GM23248 (cell line): Measurements from ENCODE around the gene NGDN. TPM values are rescaled to one million over a fixed set of nuclear protein-coding genes. Genes with fewer than 3 reads are reported as not detected.

ENCODE experiments used
- DNase-seq: peaks from one replicate; pipeline ENCODE4 v3.0.0-alpha.2; 2015
- H2AFZ ChIP-seq: fragments of 200-600 bp; sonication (generic); 2 replicates; pipeline ENCODE4 v1.6.1; 2016; ENCODE audit warnings: antibody characterized with exemption
- H3F3A ChIP-seq: fragments of 200-600 bp; sonication (generic); 2 replicates; pipeline ENCODE4 v1.6.1; 2016; ENCODE audit warnings: mild to moderate bottlenecking, antibody characterized with exemption, mixed run types; ENCODE audit not compliant: insufficient read depth
- H3K27ac ChIP-seq: fragments of 200-600 bp; sonication (generic); 2 replicates; pipeline ENCODE4 v1.5.1; 2016; ENCODE audit warnings: mild to moderate bottlenecking
- H3K27me3 ChIP-seq: fragments of 200-600 bp; sonication (generic); replicated peaks from 2 replicates; pipeline ENCODE4 v1.6.1; 2016; ENCODE audit warnings: mild to moderate bottlenecking; ENCODE audit not compliant: insufficient read depth
- H3K36me3 ChIP-seq: fragments of 200-600 bp; sonication (generic); 2 replicates; pipeline ENCODE4 v1.6.1; 2016; ENCODE audit warnings: low read depth, mild to moderate bottlenecking
- H3K4me1 ChIP-seq: fragments of 200-600 bp; sonication (generic); 2 replicates; pipeline ENCODE4 v1.6.1; 2016; ENCODE audit warnings: mild to moderate bottlenecking; ENCODE audit not compliant: insufficient read depth
- H3K4me2 ChIP-seq: fragments of 200-600 bp; sonication (generic); one replicate; pipeline ENCODE4 v1.6.1; 2016; ENCODE audit warnings: mild to moderate bottlenecking; ENCODE audit not compliant: unreplicated experiment
- H3K4me3 ChIP-seq: fragments of 200-600 bp; sonication (generic); 2 replicates; pipeline ENCODE4 v1.5.1; 2016; ENCODE audit warnings: mild to moderate bottlenecking
- H3K79me2 ChIP-seq: fragments of 200-600 bp; sonication (generic); 2 replicates; pipeline ENCODE4 v1.6.1; 2016; ENCODE audit warnings: mild to moderate bottlenecking; ENCODE audit not compliant: insufficient read depth
- H3K9ac ChIP-seq: fragments of 200-600 bp; sonication (generic); 2 replicates; pipeline ENCODE4 v1.6.1; 2016; ENCODE audit warnings: mild to moderate bottlenecking
- H3K9me2 ChIP-seq: fragments of 200-600 bp; sonication (generic); 2 replicates; pipeline ENCODE4 v1.6.1; 2016; ENCODE audit warnings: mixed run types, mild to moderate bottlenecking, moderate library complexity; ENCODE audit not compliant: insufficient read depth
- H3K9me3 ChIP-seq: fragments of 200-600 bp; sonication (generic); one replicate; pipeline ENCODE4 v1.6.1; 2017; ENCODE audit warnings: low read depth
- H4K20me1 ChIP-seq: fragments of 200-600 bp; sonication (generic); 2 replicates; pipeline ENCODE4 v1.6.0; 2016; ENCODE audit not compliant: insufficient read depth
- EZH2 ChIP-seq: fragments of 200-600 bp; sonication (generic); IDR thresholded peaks from 2 replicates; pipeline ENCODE4 v1.6.1; 2018; ENCODE audit warnings: antibody characterized with exemption, mild to moderate bottlenecking; ENCODE audit not compliant: insufficient read depth, poor library complexity, severe bottlenecking
- EZH2phosphoT487 ChIP-seq: fragments of 200-600 bp; sonication (generic); IDR thresholded peaks from 2 replicates; pipeline ENCODE4 v1.6.1; 2018; ENCODE audit warnings: antibody characterized with exemption, moderate library complexity, mild to moderate bottlenecking, low read depth; ENCODE audit not compliant: insufficient read depth
- WGBS, 2 experiments: methylation state at CpG; one replicate each; pipeline ENCODE4 v1.1.6; 2015 to 2017; ENCODE audit warnings: low lambda C conversion rate in 2 of 2, low coverage in 1 of 2; ENCODE audit errors: missing lambda C conversion rate in 2 of 2; 5-methylcytosine and 5-hydroxymethylcytosine counted together
- in situ Hi-C: fragments of 300-500 bp; cut with MboI; formaldehyde crosslinking; loops from 2 replicates; pipeline ENCODE4 v1.15.0; 2020
- polyA plus RNA-seq: library from polyadenylated mRNA; unstranded; fragments of >200 nt; fragmentation: Nextera tagmentation; extraction: Ambion mirVana; gene quantifications from 2 replicates; pipeline ENCODE4 v1.2.1, GENCODE V29; 2016
- total RNA-seq: library from RNA; depleted of rRNA; stranded (reverse); fragments of >200 nt; shearing (Covaris generic); gene quantifications from 2 replicates; pipeline ENCODE4 v1.2.3, GENCODE V29; 2014

NGDN gene
- total and polyA plus RNA-seq, 2 experiments from 2014 or later: 25.9 to 39.9 TPM

DNA sequence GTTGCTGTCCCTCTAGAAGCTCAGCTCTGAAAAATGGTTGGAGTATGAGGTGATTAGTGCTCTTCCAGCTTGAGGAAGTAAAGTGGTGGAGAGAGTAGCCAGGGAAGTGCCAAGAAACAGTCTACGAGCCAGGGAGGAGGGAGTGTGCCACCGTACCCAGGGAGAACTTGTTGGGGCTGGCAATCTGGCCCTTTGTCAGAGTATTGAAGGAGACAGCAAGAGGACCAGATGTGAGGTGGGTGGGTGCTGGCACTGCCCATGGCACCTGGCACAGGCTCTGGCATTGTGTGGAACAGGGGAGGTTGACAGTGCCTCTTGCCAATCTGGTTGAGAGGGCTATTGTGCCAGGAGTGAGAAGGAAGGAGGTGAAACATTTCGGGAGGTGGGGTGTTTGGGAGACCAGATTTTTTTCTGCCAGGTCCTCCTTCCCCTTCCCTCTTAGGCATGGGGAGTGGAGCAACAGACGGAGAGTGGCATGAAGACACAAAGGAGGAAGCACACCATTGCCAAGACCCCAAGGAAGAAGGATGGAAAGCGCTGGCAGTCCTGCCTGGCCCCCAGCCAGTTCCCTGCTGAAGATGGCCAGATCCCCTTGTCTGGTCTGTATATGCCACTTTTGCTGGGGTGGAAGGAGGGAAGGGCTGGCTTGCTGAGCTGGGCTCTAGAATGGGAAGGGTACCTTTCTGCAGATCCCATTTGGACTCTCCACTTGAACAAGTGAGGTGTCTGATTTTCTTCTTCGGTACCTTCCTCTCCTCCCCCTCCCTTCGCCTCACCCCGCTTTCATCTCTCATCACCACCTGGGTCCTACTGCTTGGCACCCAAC, 44.5 kb downstream of the NGDN start:
- Histone ChIP-seq H3K27me3 (no peaks in the 10 kb centered on the region), H3F3A (no peaks in the 10 kb centered on the region), H3K4me3 (no peak overlapping the region), H3K4me2 (no peak overlapping the region), H2AFZ (no peak overlapping the region), H3K4me1 (no peaks in the 10 kb centered on the region), H3K9me2 (no peaks in the 10 kb centered on the region), H3K27ac (no peak overlapping the region), H4K20me1 (no peaks in the 10 kb centered on the region), H3K9ac (no peak overlapping the region), H3K79me2 (no peaks in the 10 kb centered on the region), H3K36me3 (no peaks in the 10 kb centered on the region), H3K9me3 (no peaks in the 10 kb centered on the region)
- no peak for TF ChIP-seq EZH2
- TF ChIP-seq EZH2phosphoT487: no peak
- in situ Hi-C loops: no loop called here
- 68 to 71% methylated on average over 8 of the region's 8 CpGs for WGBS, 2 experiments
- no peak for DNase-seq

DNA sequence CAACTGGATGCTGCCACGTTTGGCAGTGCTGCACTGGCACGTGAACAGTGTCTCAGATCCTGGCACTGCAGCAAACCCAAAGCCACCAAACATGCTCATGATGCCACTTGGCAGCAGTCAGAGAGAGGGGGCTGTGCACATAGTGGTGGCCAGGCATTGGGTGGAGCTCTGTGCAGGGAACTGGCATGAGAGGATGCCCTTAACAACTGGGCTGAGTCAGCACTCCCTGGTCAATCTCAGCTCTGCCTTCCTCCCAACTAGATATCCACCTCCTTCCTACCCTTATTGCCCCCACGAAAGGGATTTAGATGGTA, 45.1 kb downstream of the NGDN start:
- H4K20me1 ChIP-seq: no peaks in the 10 kb centered on the region
- WGBS, 2 experiments: 62 to 64% methylated on average over 3 of the region's 3 CpGs
- H3K27me3 ChIP-seq: no peaks in the 10 kb centered on the region
- H3K36me3 ChIP-seq: no peaks in the 10 kb centered on the region
- H3K79me2 ChIP-seq: no peaks in the 10 kb centered on the region
- in situ Hi-C loops: no loop called here
- H3K4me3 ChIP-seq: no peak overlapping the region
- no peaks in the 10 kb centered on the region for H3K4me1 ChIP-seq
- H3F3A ChIP-seq: no peaks in the 10 kb centered on the region
- no peak for TF ChIP-seq EZH2
- no peak for TF ChIP-seq EZH2phosphoT487
- DNase-seq: no peak
- no peak overlapping the region for H2AFZ ChIP-seq
- H3K27ac ChIP-seq: no peak overlapping the region
- no peaks in the 10 kb centered on the region for H3K9me3 ChIP-seq
- no peak overlapping the region for H3K9ac ChIP-seq
- H3K9me2 ChIP-seq: no peaks in the 10 kb centered on the region
- no peak overlapping the region for H3K4me2 ChIP-seq

DNA sequence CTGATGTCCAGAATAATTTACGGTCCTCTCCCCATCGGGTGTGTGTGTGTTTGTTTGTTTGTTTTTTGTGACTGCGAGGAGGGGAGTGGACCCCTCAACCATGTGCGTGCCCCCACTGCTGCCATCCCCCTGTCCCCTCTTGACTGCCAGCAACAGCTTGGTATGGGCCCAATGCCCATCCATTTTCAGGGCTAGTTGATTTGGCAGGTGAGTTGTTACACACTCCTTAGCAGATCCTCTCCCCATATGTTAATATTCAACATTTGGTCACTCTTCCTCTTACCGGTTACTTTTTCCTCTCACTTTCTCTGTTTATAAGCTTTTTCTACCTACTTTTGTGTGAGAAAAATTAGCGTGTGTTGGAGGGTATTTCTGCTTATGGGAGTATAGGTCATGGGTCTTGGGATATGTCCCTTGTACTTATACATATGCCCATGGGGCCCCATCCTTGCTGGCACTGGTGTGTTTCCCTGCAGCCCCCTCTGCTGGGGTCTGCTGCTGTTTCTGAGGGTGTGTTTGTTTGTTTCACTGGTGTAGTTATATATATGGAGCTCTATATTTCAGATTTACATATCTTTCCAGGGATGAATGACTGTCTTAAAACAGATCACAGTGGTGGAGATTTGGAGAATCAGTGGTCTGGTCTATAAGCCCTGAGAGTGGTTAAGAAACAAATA, 48.3 kb downstream of the NGDN start:
- no peak for TF ChIP-seq EZH2
- no peak for TF ChIP-seq EZH2phosphoT487
- Histone ChIP-seq H3K9me3 (no peaks in the 10 kb centered on the region), H3K36me3 (no peaks in the 10 kb centered on the region), H3K9ac (no peak overlapping the region), H3K4me3 (no peak overlapping the region), H3K27me3 (no peaks in the 10 kb centered on the region), H3K9me2 (no peaks in the 10 kb centered on the region), H4K20me1 (no peaks in the 10 kb centered on the region), H3F3A (no peaks in the 10 kb centered on the region), H3K4me2 (no peak overlapping the region), H3K27ac (no peak overlapping the region), H3K79me2 (no peaks in the 10 kb centered on the region), H2AFZ (no peak overlapping the region), H3K4me1 (no peaks in the 10 kb centered on the region)
- 75 to 78% methylated on average over 6 of the region's 6 CpGs for WGBS, 2 experiments
- no peak for DNase-seq
- in situ Hi-C loops: no loop called here

DNA sequence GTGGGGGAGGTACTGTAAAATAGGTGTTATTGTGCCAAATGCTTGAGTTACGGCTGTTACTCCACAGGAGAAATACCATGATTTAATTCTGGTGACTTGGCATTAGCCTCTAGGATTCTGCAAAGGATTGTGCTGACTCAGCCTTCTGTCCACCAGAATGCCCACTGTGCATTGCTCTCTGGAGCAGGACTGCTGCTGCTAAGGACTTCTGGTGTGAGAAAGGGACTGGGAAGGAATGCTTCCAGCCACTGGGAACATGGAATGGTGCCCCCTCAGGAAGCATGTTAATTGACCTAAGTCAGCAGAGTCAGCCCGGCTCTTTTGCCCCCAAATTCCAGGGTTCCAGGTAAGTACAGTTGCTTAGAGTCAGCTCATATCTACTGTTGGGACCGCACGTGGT, 49.2 kb downstream of the NGDN start:
- in situ Hi-C loops: no loop called here
- H3K27me3 ChIP-seq: no peaks in the 10 kb centered on the region
- no peaks in the 10 kb centered on the region for H3K4me1 ChIP-seq
- TF ChIP-seq EZH2: no peak
- no peak for TF ChIP-seq EZH2phosphoT487
- DNase-seq: no peak
- H3K27ac ChIP-seq: no peak overlapping the region
- no peaks in the 10 kb centered on the region for H4K20me1 ChIP-seq
- H3K9ac ChIP-seq: no peak overlapping the region
- no peaks in the 10 kb centered on the region for H3K36me3 ChIP-seq
- no peaks in the 10 kb centered on the region for H3F3A ChIP-seq
- H3K79me2 ChIP-seq: no peaks in the 10 kb centered on the region
- H3K9me2 ChIP-seq: no peaks in the 10 kb centered on the region
- H3K4me3 ChIP-seq: no peak overlapping the region
- no peaks in the 10 kb centered on the region for H3K9me3 ChIP-seq
- WGBS, 2 experiments: 58 to 68% methylated on average over 4 of the region's 4 CpGs
- no peak overlapping the region for H3K4me2 ChIP-seq
- H2AFZ ChIP-seq: no peak overlapping the region
